ENCODE measurements around the gene GCLM.

DNA sequence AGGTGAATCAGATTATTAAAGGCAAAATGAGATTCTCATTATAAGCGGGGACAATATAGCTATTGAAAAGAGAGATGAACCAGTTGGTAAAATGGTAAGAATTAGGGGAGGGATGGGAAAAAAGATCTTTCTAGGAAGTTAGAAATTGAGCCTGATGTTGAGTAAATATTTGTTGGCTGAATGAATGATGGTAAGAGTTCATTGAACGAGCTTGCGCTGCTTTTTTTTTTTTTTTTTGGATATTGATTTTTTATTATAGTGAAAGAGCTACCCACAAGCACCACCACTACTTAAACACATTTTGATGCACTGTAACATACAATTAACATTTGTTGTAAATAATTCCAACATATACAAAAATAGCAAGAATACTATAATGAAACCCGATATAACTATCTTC is 1.1 kb upstream of the GCLM start:
- TF ChIP-seq, protein P1, sequence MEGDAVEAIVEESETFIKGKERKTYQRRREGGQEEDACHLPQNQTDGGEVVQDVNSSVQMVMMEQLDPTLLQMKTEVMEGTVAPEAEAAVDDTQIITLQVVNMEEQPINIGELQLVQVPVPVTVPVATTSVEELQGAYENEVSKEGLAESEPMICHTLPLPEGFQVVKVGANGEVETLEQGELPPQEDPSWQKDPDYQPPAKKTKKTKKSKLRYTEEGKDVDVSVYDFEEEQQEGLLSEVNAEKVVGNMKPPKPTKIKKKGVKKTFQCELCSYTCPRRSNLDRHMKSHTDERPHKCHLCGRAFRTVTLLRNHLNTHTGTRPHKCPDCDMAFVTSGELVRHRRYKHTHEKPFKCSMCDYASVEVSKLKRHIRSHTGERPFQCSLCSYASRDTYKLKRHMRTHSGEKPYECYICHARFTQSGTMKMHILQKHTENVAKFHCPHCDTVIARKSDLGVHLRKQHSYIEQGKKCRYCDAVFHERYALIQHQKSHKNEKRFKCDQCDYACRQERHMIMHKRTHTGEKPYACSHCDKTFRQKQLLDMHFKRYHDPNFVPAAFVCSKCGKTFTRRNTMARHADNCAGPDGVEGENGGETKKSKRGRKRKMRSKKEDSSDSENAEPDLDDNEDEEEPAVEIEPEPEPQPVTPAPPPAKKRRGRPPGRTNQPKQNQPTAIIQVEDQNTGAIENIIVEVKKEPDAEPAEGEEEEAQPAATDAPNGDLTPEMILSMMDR (IDR thresholded peaks at IDR 0.05): no peak
- TF ChIP-seq POLR2A (IDR thresholded peaks at IDR 0.05) (no peak), POLR2AphosphoS5 (IDR thresholded peaks at IDR 0.05; ENCODE audit: insufficient read depth in 1 of 2, low read depth in 1 of 2) (no peak)

Data from vagina (tissue), 2 donors.